ENCODE measurements around the gene NRXN3.

DNA sequence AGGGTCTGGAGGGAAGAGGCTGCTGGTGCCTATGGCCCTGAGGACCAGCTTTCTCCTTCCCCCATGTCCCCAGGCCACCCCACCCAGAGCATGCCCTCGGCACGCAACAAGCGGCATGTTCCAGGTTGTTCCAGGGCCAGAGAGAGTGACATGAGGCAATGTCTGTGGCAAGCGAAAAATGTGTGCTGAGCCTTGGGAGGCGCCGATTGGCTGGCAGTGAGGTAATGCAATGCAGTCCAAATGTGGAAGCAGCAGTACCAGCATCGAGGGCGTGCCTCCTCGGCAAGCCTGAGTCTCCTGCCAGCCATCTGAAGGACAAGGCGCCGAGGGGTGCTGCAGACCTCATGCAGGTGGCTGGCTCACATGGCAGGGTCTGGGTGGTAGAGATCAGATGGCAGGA is 423.8 kb downstream of the NRXN3 start:
- TF ChIP-seq, protein P1, sequence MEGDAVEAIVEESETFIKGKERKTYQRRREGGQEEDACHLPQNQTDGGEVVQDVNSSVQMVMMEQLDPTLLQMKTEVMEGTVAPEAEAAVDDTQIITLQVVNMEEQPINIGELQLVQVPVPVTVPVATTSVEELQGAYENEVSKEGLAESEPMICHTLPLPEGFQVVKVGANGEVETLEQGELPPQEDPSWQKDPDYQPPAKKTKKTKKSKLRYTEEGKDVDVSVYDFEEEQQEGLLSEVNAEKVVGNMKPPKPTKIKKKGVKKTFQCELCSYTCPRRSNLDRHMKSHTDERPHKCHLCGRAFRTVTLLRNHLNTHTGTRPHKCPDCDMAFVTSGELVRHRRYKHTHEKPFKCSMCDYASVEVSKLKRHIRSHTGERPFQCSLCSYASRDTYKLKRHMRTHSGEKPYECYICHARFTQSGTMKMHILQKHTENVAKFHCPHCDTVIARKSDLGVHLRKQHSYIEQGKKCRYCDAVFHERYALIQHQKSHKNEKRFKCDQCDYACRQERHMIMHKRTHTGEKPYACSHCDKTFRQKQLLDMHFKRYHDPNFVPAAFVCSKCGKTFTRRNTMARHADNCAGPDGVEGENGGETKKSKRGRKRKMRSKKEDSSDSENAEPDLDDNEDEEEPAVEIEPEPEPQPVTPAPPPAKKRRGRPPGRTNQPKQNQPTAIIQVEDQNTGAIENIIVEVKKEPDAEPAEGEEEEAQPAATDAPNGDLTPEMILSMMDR (optimal IDR thresholded peaks at IDR 0.05 in 1 of 3, IDR thresholded peaks at IDR 0.05 in 1 of 3, conservative IDR thresholded peaks at IDR 0.05 in 1 of 3; ENCODE audit: extremely low read depth in 1 of 3, insufficient read depth in 2 of 3, low read length in 3 of 3) = no peak
- TF ChIP-seq EZH2 (IDR thresholded peaks at IDR 0.05; ENCODE audit: low read length) = no peak
